ENCODE results near the gene NCCRP1. TPM values are rescaled to one million over a fixed set of nuclear protein-coding genes. Genes with fewer than 3 reads are reported as not detected.

Gene NCCRP1, protein sequence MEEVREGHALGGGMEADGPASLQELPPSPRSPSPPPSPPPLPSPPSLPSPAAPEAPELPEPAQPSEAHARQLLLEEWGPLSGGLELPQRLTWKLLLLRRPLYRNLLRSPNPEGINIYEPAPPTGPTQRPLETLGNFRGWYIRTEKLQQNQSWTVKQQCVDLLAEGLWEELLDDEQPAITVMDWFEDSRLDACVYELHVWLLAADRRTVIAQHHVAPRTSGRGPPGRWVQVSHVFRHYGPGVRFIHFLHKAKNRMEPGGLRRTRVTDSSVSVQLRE
- 1.4 to 2.0 TPM (median 1.8 TPM) in 5 replicates for total RNA-seq (2022; extraction: Qiagen RNA extraction; ENCODE audit: low read depth)

DNA sequence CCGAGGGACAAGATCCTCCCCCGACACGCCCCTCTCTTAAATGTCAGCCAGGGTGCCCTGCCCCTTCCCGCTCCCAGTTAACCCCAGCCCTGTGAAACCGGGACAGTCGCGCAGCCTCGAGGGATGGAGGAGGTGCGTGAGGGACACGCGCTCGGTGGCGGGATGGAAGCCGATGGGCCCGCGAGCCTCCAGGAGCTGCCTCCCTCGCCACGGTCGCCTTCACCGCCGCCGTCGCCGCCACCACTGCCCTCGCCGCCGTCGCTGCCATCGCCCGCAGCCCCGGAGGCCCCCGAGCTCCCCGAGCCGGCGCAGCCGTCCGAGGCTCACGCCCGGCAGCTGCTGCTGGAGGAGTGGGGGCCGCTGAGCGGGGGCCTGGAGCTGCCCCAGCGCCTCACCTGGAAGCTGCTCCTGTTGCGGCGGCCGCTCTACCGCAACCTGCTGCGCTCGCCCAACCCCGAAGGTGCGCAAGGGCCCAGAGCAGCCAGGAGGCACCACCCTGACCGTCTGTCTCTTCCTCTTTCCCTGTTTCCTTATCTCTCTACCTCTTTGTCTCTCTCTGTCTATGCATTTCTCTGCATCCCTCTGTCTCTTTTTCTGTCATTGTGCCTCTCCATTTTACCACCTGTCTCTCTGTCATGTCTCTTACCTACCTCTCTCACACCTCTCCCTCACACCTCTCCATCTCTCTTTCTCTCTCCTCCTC is at the start of gene NCCRP1:
TSS of gene NCCRP1 (plus strand) at position 105 of the 703 bp plus-strand sequence. CDS start at position 124, 19 bp downstream.

DNA sequence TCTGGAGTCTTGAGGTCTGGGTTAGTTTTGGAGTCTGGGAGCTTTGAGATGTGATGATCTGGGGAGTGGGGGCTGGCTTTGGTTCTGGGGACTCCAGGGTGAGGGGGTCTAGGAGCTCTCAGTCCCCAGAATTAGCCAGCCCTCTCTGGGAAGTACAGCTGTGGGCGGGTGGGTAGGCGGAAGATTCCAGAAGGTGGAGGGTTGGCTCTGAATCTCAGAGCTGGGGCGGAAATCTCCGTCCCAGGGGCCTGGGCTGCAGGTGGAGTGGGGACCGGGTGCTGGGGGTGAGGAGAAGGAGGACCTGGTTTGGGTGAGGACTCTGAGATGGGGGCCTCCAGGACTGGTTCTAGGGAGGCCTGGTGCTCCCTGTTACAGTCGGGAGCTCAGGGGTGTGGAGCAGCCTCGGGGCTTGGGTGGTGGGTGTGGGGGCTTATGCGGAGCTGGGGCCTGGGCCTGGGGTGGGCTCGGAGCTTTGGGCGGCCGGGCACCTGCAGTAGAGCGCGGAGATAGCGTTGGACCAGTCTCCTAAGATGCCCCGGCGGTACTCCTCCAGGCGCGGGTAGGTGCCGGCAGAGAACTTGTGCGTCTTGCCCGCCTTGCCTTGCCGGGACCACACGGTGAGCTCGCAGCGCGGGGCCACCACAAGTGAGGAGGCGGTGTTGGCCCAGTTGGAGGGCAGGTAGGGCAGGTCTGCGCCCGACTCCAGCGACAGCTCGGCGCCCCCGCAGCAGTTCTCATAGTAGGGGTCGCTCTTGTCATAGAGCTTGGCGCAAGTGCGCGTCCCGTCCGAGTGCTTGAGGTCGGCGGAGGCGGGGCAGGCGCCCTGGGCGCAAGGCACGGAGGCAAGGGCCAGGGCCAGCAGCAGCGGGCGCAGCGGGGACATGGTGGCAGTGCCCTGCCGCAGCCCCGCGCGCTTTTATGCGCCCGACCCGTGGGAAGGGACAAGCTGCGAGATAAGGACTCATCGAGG is 6.9 kb downstream of the NCCRP1 start, which contains the start of gene SYCN:
TSS of gene SYCN (minus strand) at position 892 of the 970 bp plus-strand sequence. CDS start at position 883, 9 bp downstream.

DNA sequence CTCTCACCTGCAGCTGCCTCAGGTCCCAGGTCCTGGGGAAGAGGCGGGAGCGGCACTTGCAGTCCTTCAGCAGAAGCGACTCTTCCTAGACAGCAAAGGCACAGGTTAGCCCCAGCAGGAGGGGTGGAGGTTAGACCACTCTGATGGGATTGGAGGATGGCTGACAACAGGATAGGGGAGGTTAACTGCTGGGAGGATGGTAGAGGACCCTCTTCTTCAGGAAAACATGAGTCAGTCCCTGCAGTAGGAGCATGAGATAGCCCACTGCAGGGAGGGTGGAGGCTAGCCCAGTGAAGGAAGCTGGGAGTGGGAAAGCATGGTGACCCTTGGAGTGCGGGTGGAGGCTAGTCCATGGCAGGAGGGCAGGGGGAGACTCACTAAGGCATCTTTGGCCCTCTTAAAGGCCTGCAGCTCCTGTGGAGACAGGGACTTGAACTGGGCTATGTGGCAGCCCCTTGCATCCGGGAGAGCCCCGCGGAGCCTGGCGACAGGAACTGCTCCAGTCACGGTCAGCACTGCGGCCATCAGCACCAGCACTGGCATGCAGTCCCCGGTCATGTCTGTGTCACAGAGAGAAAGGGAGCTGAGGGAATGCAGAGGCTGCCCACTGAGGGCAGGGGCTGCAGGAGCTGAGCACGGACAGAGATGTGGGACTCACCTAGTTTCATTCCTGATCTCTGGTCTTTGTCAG is 47.8 kb downstream of the NCCRP1 start, which contains the start of gene IFNL3:
TSS of gene IFNL3 (minus strand) at position 597 of the 691 bp plus-strand sequence. CDS start at position 558, 39 bp downstream.

DNA sequence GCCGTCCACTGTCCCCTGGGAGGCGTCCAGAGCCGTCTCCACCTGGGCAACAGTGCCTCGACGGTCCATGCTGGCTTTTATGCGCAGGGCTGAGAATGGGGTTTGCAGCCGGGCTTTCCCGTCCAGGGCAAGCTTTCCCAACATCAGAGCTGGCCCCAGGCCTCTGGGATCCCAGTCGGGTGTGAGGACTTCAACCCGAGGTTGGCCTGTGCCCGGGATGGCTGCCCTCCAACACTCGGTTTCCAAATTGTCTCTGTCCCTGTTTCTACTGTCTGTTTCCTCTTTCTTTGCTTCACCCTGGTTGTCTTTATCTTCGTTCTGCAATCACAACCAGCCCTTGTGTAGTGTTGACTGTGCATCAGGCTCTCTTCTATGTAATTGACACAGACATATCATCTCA is 52.0 kb downstream of the NCCRP1 start, which contains the start of gene IFNL4:
TSS of gene IFNL4 (minus strand) at position 51 of the 400 bp plus-strand sequence.

Other genes starting within 250 kb of the NCCRP1 start
- gene FBXO17, start 221.2 kb upstream of the NCCRP1 start, total RNA-seq (2022; extraction: Qiagen RNA extraction; ENCODE audit: low read depth) = 70.5 to 99.5 TPM (median 87.1 TPM) in 5 replicates
- 5.0 to 8.3 TPM (median 7.5 TPM) in 5 replicates for gene FBXO27, start 164.4 kb upstream of the NCCRP1 start, total RNA-seq (2022; extraction: Qiagen RNA extraction; ENCODE audit: low read depth)
- 0.15 to 0.19 TPM (median 0.17 TPM) in 5 replicates for gene ACP7, start 112.6 kb upstream of the NCCRP1 start, total RNA-seq (2022; extraction: Qiagen RNA extraction; ENCODE audit: low read depth)
- gene PAK4, start 71.2 kb upstream of the NCCRP1 start, total RNA-seq (2022; extraction: Qiagen RNA extraction; ENCODE audit: low read depth) = 96.5 to 129 TPM (median 118 TPM) in 5 replicates
- not detected in 5 replicates for gene SYCN, start 7.3 kb downstream of the NCCRP1 start, total RNA-seq (2022; extraction: Qiagen RNA extraction; ENCODE audit: low read depth)
- not detected in 5 replicates for gene IFNL3, start 48.0 kb downstream of the NCCRP1 start, total RNA-seq (2022; extraction: Qiagen RNA extraction; ENCODE audit: low read depth)
- not detected in 5 replicates for gene IFNL4, start 51.9 kb downstream of the NCCRP1 start, total RNA-seq (2022; extraction: Qiagen RNA extraction; ENCODE audit: low read depth)
- not detected in 5 replicates for gene IFNL2, start 71.4 kb downstream of the NCCRP1 start, total RNA-seq (2022; extraction: Qiagen RNA extraction; ENCODE audit: low read depth)
- gene IFNL1, start 99.4 kb downstream of the NCCRP1 start, total RNA-seq (2022; extraction: Qiagen RNA extraction; ENCODE audit: low read depth) = 0.06 to 0.23 TPM in 2 of 5 replicates, not detected in the others
- gene LRFN1, start 123.9 kb downstream of the NCCRP1 start, total RNA-seq (2022; extraction: Qiagen RNA extraction; ENCODE audit: low read depth) = 8.7 to 14.4 TPM (median 12.9 TPM) in 5 replicates
- 0.27 to 0.56 TPM (median 0.34 TPM) in 3 of 5 replicates, not detected in the others for gene GMFG, start 139.1 kb downstream of the NCCRP1 start, total RNA-seq (2022; extraction: Qiagen RNA extraction; ENCODE audit: low read depth)
- 127 to 187 TPM (median 179 TPM) in 5 replicates for gene SAMD4B, start 145.5 kb downstream of the NCCRP1 start, total RNA-seq (2022; extraction: Qiagen RNA extraction; ENCODE audit: low read depth)
- gene PAF1, start 194.1 kb downstream of the NCCRP1 start, total RNA-seq (2022; extraction: Qiagen RNA extraction; ENCODE audit: low read depth) = 68.3 to 76.1 TPM (median 72.8 TPM) in 5 replicates
- gene MED29, start 194.4 kb downstream of the NCCRP1 start, total RNA-seq (2022; extraction: Qiagen RNA extraction; ENCODE audit: low read depth) = 61.4 to 66.4 TPM (median 62.4 TPM) in 5 replicates
- 43.4 to 72.0 TPM (median 54.4 TPM) in 5 replicates for gene ZFP36, start 209.9 kb downstream of the NCCRP1 start, total RNA-seq (2022; extraction: Qiagen RNA extraction; ENCODE audit: low read depth)
- gene PLEKHG2, start 215.7 kb downstream of the NCCRP1 start, total RNA-seq (2022; extraction: Qiagen RNA extraction; ENCODE audit: low read depth) = 41.8 to 59.3 TPM (median 48.4 TPM) in 5 replicates
- gene RPS16, start 239.0 kb downstream of the NCCRP1 start, total RNA-seq (2022; extraction: Qiagen RNA extraction; ENCODE audit: low read depth) = 5,936 to 7,509 TPM (median 7,147 TPM) in 5 replicates
- gene SUPT5H, start 248.6 kb downstream of the NCCRP1 start, total RNA-seq (2022; extraction: Qiagen RNA extraction; ENCODE audit: low read depth) = 177 to 208 TPM (median 191 TPM) in 5 replicates

Measured in A549 treated with CpdA at 1 μM for 4 hours (cell line).